GM21423 (cell line): ENCODE results near the gene LAMA3.

Experiments used
- ATAC-seq: cut with Tn5 transposase; IDR thresholded peaks from one replicate; pipeline ENCODE4 v1.9.1; 2021; ENCODE audit warnings: mild to moderate bottlenecking, moderate library complexity; ENCODE audit not compliant: unreplicated experiment

LAMA3 gene

GRCh38 chr18:23992089-23992940 is 303.1 kb downstream of the LAMA3 start:
- no peak for ATAC-seq

GRCh38 chr18:23992941-23993280 is 303.7 kb downstream of the LAMA3 start:
- ATAC-seq: no peak

- ATAC-seq: no peak
These were observed 305.2 kb downstream of the LAMA3 start for GRCh38 chr18:23994361-23994902.

DNA sequence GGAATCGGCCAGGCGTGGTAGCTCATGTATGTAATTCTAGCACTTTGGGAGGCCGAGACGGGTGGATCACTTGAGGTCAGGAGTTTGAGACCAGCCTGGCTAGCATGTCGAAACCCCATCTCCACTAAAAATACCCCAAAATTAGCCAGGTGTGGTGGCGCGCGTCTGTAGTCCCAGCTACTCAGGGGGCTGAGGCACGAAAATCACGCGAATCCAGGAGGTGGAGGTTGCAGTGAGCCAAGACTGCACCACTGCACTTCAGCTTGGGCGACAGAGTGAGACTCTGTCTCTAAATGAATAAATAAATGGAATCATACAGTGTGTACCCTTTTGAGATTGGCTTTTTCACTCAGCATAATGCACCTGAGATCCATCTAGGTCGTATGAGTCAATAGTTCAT is 305.9 kb downstream of the LAMA3 start:
- no peak for ATAC-seq

- no peak for ATAC-seq
These were observed 308.8 kb downstream of the LAMA3 start for GRCh38 chr18:23998018-23998417.

DNA sequence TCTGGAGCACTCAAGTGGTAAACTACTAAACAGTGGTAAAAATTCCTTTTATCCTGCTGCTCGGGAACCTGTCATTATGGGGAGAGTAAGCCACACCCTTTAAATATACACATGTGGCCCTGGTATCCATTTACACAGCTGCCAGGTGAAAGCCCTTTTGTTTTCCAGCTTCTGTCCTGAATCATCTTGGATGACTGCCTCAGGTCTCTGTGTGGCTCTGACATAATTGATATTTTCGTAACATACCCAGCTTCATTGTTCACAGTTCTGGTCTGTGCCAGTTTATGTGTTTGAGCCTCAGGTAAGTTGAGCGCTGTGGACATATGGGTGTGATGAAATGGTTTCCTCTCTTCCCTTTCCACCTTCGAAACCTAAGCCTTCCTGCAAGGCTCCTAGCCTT is 309.6 kb downstream of the LAMA3 start:
- ATAC-seq: no peak

DNA sequence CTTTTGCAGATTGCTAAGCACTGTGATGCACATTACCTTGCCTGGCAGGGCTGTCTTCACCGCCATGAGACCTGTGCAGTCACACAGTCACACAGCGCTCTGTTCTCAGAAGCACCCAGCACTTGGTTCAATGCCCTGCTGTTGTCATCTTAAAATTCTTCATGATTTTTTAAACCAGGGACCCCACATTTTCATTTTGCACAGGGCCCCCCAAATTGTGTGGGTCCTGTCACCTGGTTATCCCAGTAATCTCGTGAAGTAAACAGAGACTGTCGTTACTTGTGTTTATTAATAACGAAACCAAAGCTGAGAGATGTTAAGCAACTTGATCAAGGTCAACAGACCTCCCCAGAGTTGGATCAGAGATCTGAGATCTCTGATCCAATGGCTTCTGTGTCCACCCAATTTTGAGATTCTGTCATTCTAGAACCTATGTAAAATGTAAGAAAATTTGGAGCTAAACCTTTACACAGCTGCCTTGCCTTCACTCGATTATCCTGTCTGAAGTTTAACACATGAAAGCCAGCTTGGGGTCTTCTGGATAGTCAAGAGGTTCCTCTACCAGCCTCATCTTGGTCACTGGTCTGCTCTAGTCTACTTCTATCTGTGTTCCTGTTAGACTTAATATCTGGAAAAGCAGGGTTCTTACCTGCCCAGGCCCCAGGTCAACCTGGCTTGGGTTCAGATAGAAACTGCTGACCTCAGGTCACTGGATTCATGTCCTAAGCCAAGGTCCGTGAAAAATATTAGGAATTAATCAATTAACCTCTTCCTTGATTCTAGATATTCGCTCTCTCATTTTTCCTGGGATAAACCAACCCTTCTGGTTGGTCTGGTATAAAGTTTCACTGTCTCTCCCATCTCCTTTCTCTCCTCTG is 311.6 kb downstream of the LAMA3 start:
- no peak for ATAC-seq

DNA sequence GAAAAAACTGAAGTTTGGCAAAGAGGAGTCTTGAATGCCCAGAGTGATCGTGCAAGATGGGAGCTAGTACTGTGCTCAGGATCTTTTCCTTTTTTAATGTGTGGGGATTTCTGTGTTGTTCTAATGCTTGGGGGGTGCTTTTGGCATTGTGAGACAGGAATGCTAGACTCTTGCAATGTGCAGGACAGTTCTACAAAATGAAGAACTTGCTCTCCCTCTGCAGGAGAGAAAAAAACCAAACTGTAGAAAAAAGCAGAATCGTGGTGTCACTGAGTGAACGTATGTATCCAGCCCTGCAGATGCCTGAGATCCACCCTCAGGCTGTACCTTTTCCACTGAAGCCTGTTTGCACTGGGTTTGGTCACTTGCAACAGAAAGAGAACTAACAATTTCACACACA is 313.2 kb downstream of the LAMA3 start:
- no peak for ATAC-seq

DNA sequence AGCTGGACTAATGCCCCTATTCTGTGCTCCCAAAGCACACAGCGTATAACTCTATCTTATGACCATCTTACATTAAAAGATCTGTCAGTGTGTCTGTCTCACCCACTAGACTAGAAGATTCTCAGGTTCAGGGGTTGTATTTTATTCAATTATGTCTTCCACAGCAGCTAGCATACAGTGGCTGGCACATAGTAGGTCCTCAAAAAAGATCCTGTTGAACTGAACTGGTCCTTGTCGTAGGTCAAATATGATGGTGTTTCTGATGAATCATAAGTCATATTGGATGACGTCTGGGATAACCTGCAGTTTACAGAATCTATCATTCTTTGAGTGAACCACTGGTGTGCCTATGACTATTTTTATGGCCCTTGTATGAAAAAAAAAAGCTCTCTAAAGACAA is 314.0 kb downstream of the LAMA3 start:
- ATAC-seq: no peak

DNA sequence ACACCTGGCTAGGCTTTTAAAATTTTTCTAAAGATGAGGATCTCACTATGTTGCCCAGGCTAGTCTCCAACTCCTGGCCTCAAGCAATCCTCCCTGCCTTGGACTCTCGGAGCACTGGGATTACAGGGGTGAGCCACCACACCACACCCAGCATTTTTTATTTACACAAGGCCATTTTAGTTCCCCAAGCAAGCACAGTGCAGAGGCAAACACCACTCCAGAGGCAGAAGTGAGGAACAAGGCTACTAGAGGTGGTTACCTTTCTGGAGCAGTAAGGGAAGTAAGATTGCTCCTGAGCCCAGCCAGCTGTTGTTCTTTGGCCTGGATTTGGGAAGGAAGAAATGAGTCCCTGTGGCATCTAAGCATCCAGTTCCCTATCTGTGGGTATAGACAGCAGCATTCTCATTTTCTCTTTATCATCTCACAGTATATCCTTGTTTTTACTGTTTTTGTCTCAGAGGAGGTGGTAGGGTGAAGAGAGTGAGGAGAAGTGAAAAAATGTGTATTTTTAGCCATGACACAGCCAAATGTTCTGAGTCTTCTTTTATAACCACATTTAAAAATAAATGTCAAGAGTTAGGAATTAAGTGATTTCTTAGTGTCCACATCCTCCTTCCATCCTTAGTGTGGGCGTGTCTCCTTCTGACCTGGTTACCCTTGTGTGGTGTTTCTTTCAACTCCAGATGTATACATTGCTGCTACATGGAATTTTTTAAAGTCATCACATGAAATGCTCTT is 314.8 kb downstream of the LAMA3 start:
- no peak for ATAC-seq
